HG03135 (cell line): ENCODE results near the gene SFTA2.

Experiments
- ATAC-seq: cut with Tn5 transposase; IDR thresholded peaks from one replicate; pipeline ENCODE4 v1.9.1; 2021; ENCODE audit warnings: mild to moderate bottlenecking, moderate library complexity; ENCODE audit not compliant: unreplicated experiment

Gene SFTA2

DNA sequence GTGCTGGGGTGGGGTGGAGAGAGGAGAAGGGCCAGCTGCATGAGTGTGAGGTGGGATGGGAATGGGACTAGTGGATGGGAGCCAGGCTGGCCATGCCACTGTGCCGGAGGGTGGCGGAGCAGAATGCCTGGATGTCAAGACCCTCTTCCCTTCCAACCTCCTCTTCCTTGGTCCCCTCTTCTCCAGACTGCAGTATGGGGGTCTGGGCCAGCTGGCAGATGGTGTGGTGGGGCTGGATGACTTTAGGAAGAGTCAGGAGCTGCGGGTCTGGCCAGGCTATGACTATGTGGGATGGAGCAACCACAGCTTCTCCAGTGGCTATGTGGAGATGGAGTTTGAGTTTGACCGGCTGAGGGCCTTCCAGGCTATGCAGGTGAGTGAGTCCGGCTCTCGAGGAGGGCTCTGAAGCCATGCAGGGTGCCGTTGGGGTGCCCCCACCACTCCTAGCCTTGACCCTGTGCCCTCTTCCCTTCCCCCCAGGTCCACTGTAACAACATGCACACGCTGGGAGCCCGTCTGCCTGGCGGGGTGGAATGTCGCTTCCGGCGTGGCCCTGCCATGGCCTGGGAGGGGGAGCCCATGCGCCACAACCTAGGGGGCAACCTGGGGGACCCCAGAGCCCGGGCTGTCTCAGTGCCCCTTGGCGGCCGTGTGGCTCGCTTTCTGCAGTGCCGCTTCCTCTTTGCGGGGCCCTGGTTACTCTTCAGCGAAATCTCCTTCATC lies 40.0 kb downstream of the SFTA2 start:
- no peak for ATAC-seq

DNA sequence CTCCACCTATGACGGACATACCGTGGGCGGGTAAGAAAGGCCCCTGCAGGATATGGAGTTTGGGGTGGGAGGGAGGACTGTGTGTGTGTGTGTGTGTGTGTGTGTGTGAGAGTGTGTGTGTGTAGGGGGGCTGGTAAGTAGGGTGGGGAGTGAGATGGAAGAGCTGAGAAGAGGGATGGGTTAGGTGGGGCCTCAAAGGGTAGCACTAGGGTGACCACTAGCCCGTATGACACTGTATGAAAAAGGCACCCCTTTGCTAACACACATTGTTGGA lies 40.6 kb downstream of the SFTA2 start:
- ATAC-seq, result no peak

DNA sequence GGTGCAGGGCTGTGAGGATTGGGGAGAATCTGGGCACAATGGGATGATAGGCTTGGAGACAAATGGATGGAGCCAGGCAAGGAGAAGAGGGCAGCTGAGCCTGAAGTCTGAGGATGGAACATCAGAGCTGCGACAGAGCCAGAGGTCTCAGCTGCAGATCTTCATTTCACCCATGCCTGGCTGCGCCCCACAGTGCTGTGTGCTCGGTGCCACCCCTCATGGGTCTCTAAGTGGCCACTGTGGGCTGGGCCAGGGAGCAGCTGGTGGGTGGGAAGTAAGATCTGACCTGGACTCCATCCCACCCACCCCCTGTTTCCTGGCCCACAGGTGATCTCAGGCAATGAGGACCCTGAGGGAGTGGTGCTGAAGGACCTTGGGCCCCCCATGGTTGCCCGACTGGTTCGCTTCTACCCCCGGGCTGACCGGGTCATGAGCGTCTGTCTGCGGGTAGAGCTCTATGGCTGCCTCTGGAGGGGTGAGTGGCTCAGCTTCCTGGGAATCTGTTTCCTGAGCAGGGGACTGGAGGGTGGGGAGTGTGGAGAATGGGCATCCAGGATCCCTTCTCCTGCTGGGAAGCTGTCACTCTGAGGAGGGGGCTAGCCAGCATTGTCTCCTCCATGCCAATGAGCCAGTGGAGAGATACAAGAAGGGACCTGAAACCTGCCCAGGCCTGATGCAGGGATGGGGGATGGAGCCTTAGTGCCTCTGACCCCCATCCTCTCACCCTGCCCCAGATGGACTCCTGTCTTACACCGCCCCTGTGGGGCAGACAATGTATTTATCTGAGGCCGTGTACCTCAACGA lies 41.1 kb downstream of the SFTA2 start:
- ATAC-seq, result no peak

DNA sequence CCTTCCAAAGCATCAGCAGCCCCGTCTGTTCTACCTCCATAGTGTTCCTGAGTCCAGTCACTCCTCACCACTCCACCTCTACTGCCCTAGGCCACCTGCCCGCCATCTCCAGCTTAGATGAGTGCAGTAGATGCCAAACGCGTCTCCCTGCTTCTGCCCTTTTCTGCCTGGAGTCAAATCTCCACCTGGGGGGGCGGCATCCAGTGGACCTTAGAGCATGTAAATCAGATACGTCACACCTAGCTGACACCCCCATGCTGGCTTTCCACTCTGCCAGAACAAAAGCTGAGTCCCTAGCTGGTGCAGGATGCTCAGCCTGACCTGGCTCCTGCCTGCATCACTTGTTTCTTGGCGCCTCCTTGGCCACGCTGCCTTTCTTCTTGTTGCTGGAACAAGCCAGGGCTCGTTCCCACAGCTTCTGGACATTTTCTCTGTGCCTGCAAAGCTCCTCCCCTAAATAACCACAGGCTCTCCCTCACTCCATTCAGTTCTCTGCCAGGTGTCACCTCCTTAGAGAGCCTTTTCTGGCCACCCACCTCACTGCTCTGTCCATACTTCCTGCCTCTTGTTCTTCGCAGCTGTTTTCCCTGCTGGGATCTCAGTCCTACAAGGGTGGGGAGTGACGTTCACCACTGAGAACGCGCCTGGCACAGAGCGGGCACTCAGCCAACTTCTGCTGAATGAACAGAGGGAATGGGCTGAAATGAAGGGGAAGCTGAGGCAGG lies 41.9 kb downstream of the SFTA2 start:
- no peak for ATAC-seq

DNA sequence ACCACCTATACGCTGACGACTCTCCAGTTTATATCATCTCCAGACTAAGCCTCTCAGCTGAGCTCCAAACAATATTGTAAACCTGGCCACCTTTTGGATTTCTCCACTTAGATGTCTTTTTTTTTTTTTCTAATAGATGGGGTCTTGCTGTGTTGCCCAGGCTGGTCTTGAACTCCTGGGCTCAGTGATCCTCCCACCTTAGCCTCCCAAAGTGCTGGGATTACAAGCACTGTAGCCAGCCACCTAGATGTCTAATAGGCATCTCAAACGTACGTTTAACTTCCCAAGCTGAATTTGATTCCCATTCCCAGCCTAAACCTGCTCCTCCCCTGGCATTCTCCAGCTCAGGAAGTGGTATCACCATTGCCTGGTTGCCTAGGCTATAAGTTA lies 42.5 kb downstream of the SFTA2 start:
- ATAC-seq, result no peak

DNA sequence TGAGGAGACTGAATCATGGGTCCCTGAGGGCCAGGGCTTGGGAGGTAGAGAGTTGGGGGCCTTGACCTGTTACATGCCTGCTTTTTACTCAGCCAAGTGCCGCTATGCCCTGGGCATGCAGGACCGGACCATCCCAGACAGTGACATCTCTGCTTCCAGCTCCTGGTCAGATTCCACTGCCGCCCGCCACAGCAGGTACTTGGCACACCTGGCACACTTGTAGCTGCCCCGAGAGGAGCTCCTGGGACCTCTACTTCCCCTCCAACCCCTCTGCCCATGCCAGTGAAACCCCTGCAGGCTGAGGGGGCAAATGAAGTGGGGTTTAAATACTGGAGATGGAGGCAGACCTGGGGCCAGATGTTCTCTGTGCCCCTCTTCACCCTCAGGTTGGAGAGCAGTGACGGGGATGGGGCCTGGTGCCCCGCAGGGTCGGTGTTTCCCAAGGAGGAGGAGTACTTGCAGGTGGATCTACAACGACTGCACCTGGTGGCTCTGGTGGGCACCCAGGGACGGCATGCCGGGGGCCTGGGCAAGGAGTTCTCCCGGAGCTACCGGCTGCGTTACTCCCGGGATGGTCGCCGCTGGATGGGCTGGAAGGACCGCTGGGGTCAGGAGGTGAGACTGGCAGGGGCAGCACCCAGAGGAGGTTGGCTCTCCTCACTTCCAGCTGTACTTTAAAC lies 43.0 kb downstream of the SFTA2 start:
- no peak for ATAC-seq

DNA sequence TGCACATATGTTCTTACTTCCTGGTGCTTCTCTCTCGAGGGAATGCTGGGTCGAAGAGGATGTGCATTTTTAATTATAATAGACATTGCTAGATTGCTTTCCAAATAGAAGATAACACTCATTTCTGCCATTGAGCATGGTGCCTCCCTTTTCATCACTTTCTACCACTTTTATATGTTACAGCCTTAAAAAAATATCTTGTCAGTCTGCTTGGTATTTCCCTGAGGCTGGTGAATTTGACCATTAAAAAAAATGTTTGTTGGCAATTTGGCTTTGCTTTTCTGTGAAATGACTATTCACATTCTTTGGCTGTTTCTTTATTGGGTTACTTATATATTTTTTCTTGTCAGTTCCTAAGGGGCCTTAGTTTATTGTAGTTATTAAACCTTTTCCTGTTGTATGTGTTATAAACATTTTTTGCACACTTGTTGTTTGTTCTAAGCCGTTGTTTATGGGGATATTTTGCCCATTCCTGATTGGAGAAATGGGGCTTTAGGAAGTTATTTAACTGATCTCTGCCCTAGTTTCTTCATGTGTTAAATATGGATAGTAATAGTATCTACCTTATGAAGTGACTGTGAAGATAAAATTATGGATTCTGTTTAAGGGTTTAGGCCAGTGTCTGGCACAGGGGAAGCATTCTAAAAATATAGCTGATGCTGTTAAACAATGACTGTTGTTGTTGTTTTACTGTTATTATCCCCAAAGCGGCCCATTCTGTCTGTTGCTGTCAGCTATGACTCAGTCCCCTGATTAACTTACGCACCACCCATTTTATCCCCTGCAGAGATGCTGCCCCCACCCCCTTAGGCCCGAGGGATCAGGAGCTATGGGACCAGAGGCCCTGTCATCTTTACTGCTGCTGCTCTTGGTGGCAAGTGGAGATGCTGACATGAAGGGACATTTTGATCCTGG lies 43.8 kb downstream of the SFTA2 start:
- ATAC-seq, result no peak

DNA sequence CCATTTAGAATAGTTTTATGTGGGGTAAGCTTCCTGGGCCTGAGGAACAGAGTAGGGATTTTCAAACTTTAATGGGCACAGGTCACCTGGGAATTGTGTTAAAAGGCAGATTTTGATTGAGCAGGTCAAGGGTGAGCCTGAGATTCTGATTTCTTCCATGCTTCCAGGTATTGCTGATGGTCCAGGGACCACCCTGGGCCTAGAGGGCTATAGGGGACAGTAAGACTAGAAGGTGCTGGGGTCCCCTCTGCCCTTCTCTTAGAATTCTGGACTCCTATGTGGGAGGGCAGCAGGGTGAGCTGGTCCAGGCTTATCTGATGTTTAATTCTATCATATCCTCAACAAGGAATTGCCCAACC lies 45.1 kb downstream of the SFTA2 start:
- no peak for ATAC-seq

DNA sequence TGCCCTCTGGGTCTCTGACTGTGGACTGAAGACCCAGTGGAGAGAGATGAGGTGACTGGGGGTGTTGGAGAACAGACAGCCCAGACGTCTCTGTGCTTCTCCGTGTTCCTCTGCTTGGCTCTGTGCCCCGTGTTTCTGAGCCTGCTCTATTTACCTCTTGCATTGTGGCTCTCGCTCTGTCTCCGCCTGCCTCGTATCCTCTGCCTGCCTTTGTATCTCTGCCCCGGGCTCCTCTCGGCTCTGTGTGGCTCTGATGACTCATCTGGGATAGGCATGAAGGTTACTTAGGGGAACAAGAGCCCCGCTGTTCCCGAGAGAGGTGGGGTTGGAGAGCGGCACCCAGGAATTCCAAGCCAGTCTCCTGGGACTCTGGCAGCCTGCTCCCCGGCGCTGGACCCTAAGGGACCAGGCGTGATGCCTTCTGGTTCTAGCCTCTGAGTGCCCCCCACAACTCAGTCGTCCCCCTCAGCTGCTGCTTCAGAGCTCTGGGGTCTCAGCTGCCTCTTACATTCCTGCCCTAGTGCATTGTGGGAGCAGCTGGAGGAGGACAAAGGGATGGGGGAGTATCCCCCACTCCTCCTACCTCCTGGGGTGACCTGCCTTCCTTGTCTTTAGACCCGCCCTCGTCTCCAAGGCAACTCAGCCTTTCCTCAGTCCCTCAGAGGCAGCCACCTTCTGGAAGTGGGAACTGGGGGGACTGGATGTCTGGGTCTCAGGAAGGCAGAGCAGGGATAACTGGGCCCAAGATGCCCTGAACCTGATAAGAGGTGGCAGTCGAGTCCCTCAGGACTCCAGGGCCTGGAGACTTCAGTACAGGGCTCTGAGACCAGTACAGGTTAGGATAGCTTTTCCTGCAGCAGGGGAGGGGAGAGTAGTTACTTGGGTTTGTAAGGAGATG lies 45.7 kb downstream of the SFTA2 start:
- ATAC-seq, result no peak

DNA sequence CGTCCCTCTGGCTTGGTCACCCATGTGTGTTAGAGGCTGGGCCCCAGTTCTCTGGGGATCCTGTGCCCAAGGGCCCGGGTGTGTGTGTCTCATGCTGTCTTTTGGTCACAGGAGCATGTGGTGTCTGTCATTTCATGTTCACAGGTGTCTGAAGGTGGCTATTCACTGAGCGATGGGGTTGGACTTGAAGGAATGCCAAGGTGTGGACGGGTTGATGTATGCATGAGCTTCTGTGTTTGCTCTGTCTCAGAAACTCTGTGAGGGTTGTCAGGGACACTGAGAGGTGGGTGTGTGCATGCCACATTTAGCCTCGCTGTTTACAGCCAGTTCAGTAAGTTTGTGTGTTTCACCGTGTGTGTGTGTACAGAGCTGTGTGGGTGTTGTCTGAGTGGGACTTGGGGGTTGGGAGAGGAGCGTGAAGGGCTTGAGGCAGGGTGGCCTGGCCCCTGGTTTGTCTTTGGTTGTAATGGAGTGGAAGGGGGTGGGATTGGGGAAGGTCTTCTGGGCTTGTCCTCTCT lies 46.4 kb downstream of the SFTA2 start:
- ATAC-seq, result no peak

DNA sequence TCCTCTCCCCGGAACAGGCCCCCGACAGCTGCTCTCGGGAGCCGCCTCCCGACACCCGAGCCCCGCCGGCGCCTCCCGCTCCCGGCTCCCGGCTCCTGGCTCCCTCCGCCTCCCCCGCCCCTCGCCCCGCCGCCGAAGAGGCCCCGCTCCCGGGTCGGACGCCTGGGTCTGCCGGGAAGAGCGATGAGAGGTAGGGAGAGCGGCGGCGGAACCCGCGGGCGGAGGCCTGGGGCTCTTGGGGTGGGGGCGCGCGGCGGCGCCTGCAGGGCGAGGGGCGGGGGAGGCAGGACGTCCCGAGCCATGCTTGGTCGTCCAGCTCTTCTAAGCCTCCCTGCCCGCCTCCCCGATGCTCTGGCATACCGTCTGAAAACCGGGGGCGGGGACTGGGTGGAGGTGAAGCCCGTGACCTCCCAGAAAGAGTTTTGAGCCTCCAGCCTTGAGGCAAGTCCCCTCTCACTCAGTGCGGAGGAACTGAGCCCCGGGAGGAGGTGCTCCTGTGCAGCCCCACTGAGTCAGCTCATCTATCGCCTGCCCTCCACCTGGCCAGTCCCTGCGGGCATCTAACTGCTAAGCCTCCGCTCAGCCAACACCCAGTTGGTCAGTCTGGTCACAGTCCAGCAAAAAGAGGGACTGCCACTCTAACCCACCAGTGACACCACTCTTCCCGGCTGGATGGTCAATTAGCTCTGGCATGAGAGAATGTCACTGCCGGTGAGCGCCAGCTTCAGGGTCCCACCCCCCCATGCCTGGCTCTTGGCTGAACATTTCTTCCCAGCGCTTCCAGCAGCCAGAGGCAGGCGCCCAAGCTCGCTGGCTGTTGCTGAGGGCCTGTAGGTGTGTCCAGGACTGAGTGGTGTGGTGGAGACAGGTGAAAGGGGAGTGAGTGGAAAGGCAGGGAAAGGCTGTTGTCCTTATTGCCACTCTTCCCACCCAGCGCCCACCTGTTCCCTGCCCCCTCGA lies 47.2 kb downstream of the SFTA2 start:
- ATAC-seq, result no peak

DNA sequence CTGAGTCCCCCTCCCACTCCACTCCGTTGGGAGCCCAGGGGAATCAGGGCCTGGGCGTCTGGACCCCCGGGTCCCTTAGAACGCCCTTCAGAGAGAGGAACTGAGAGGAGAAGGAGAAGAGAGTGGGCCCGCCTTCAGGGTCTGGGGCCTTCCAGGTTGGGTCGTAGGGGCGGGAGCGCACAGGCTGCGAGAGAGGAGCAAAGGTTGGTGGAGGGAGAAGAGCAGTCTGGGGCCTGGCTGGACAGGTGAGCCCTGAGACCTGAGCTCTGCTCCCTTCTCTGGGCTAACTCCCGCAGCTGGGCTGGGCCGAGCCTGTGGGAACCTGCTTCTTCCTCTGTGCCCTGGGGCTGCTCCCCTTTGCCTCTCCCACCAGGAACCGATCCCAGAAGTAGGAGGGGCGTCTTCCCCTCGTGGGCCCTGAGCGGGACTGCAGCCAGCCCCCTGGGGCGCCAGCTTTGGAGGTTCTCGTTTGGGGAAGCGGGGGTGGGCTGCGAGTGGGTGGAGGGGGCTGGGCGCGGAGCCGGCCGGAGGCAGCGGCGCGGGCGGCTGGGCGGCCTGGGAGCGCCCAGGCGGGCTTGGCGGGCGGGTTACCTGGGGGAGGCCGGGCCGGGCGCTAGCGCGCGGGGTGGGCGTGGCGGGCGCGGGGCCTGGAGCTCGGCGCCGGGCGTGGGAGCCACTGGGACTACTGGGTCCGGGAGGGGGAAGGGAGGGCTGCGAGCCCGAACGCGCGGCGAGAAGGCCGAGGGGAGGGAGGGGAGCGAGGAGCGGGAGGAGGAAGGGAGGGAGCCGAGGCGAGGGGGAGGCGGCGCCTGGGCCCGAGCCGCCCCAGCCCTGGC lies 48.1 kb downstream of the SFTA2 start, which contains the start of gene DDR1:
TSS of gene DDR1 (plus strand) at position 835 of the 836 bp plus-strand sequence. CDS start 4,211 bp downstream, outside the sequence.
- ATAC-seq, result no peak

DNA sequence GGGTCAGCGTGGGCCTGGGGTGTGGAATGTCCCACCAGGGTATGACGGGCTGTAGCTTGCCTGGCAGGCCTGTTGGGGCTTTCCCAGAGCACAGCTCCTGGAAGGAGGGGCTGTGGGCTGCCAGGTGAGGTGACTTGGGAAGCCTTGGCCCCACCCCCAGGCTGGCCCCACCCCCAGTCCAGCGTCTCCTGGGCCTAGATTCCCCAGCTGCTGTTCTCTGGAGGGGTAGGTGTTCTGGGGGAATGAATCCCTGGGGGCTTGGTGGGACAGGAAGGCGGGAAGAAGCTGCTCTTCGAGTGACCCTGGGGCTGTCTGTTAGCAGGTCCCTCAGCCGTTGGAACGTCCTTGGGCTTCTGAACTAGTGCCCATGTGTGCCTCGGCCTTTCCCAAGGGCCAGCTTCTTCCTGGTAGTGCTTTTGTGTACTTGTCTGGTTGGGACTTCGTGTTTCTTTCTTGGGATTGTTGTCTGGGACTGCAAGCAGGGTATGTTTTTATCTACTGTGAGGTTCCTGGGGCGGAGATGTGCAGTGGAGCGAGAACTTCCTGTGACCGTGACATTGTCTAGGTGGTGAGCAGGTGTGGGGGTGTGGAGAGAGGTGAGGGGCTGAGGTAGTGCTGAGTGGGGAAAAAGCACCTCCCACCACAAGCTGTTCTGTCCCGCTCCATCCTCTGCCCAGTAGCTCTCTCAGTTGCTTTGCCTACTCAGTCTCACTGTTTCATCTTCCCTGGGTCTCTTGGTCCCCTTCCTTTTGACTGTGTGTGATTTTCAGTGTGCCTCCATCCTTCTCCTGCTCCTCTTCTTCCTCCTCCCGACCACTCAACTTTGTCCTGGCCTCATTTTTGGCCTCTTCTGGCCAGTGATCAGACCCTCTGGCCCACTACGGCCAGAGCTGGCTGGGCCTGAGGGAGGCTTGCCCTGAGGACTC lies 48.9 kb downstream of the SFTA2 start:
- no peak for ATAC-seq

DNA sequence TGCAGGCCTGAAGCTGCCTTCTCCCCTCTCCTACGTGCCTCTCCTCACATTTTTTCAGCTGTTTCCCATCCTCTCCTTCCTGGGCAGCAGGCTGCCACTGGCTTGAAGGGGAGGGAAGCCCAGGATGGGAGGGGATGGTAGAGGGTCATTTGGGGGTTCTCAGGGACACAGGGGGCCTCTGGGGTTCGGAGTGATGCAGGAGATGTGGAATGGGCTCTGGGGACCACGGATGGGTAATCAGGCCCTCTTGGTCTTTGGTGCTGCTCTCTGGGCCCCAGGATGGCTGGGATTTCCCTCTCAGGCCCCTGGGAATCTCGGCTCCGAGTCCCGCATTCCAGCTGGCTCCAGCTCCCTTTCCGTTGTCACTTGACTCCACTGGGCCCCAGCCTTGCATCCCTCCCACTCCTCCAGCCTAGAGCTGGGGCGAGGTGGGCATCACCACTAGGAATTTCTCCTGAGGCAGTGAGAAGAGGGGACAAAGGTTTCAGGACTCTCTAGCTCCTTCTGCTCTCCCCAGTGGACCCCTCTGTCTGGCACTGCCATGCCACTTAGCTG lies 49.7 kb downstream of the SFTA2 start:
- ATAC-seq, result no peak

DNA sequence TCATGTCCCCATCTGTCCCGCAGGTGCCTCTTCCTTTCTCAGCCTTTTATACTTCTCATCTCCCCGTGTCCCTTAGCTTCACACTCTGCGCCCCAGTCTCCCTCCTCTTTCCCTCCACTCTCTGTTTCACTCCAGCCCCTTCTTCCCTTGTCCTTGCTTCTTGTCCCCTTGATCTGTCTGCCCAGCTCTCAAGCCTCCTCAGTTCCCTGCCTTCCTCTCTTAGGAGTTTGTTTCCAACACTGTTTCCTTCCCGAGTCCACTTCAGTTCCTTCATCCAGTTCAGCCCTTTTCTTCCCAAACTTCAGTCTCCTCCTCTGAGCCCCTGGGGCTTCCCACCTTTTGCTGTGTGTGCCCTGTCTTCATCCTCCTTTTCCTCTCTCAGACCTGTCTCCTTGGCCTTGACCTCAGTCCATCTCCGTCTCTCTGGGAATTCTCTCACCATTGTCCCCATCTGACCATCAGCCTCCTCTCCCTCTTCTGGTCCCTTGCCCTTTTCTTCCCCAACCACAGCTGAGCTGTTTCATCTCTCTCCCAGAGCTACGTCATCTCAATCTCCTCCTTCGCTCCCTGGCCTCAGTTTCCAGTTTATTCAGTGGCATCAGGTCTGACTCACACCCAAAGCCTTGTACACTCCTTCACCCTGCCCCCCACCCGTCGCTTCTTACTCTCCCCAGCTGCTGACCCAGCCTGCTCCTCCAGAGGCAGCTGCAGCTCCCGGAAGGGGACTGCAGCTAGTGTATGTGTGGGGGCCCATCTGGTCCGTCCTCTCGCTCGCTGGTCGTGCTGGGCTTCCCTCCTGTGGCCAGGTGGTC lies 50.4 kb downstream of the SFTA2 start:
- ATAC-seq, result no peak
